Measurements from ENCODE around the gene AHSP.

DNA sequence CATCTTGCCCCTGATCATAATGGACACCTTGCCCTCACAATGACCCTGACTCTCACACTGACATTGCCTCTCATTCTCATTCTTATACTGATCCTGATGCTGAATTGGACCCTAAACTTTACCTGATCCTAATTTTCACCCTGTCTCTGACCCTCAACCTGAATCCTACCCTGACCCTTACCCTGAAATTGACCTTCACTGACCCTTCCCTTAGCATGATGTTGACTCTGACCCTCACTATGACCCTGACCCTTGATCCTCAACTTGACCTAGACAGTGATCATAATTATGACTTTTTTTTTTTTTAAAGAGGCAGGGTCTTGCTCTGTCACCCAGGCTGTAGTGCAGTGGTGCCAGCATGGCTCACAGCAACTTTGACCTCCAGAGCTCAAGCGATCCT lies 3.4 kb downstream of the AHSP start:
- TF ChIP-seq POLR2A (IDR thresholded peaks at IDR 0.05) (no peak), EP300 (IDR thresholded peaks at IDR 0.05) (no peak)
- TF ChIP-seq, protein P1, sequence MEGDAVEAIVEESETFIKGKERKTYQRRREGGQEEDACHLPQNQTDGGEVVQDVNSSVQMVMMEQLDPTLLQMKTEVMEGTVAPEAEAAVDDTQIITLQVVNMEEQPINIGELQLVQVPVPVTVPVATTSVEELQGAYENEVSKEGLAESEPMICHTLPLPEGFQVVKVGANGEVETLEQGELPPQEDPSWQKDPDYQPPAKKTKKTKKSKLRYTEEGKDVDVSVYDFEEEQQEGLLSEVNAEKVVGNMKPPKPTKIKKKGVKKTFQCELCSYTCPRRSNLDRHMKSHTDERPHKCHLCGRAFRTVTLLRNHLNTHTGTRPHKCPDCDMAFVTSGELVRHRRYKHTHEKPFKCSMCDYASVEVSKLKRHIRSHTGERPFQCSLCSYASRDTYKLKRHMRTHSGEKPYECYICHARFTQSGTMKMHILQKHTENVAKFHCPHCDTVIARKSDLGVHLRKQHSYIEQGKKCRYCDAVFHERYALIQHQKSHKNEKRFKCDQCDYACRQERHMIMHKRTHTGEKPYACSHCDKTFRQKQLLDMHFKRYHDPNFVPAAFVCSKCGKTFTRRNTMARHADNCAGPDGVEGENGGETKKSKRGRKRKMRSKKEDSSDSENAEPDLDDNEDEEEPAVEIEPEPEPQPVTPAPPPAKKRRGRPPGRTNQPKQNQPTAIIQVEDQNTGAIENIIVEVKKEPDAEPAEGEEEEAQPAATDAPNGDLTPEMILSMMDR (IDR thresholded peaks at IDR 0.05): no peak

Data from ovary (tissue), 3 donors.